KMS-11 (cell line): Measurements from ENCODE around the gene EPG5.

Source experiments
- H2AFZ ChIP-seq: fragments of 200-600 bp; sonication (generic); 2 replicates; pipeline ENCODE4 v1.6.1; 2016; ENCODE audit warnings: antibody characterized with exemption, mixed run types, low read depth
- H3K27ac ChIP-seq: fragments of 200-600 bp; sonication (generic); 2 replicates; pipeline ENCODE4 v1.6.1; 2016; ENCODE audit warnings: mild to moderate bottlenecking, mixed run types
- H3K27me3 ChIP-seq: fragments of 200-600 bp; sonication (generic); 2 replicates; pipeline ENCODE4 v1.6.1; 2017; ENCODE audit warnings: mild to moderate bottlenecking, low read depth, mixed run types, moderate library complexity; ENCODE audit not compliant: insufficient read depth
- H3K36me3 ChIP-seq: fragments of 200-600 bp; sonication (generic); 2 replicates; pipeline ENCODE4 v1.6.1; 2017; ENCODE audit warnings: mild to moderate bottlenecking, mixed run types; ENCODE audit not compliant: insufficient read depth
- H3K4me1 ChIP-seq: fragments of 200-600 bp; sonication (generic); 2 replicates; pipeline ENCODE4 v1.6.1; 2016; ENCODE audit warnings: mild to moderate bottlenecking, low read depth, mixed run types; ENCODE audit not compliant: poor library complexity, severe bottlenecking
- H3K4me2 ChIP-seq: fragments of 200-600 bp; sonication (generic); 2 replicates; pipeline ENCODE4 v1.7.0; 2016; ENCODE audit warnings: mild to moderate bottlenecking, mixed run types
- H3K4me3 ChIP-seq: fragments of 200-600 bp; sonication (generic); IDR thresholded peaks from 2 replicates; pipeline ENCODE4 v1.6.1; 2017; ENCODE audit warnings: low read depth, low read length, mixed read lengths; ENCODE audit not compliant: insufficient read depth
- H3K79me2 ChIP-seq: fragments of 200-600 bp; sonication (generic); 2 replicates; pipeline ENCODE4 v1.6.1; 2016; ENCODE audit warnings: low read depth, mixed run types; ENCODE audit not compliant: insufficient read depth
- H3K9ac ChIP-seq: fragments of 200-600 bp; sonication (generic); 2 replicates; pipeline ENCODE4 v1.6.1; 2016; ENCODE audit warnings: mild to moderate bottlenecking, mixed run types
- H4K20me1 ChIP-seq: fragments of 200-600 bp; sonication (generic); 2 replicates; pipeline ENCODE4 v1.6.1; 2016; ENCODE audit warnings: mild to moderate bottlenecking, mixed run types; ENCODE audit not compliant: insufficient read depth
- TF ChIP-seq, protein P1 (sequence below): fragments of 200-600 bp; sonication (generic); conservative IDR thresholded peaks from 2 replicates; pipeline ENCODE4 v1.6.1; 2017; ENCODE audit warnings: low read depth, mild to moderate bottlenecking, antibody characterized with exemption, low read length, moderate library complexity, mixed read lengths

The EPG5 gene

DNA sequence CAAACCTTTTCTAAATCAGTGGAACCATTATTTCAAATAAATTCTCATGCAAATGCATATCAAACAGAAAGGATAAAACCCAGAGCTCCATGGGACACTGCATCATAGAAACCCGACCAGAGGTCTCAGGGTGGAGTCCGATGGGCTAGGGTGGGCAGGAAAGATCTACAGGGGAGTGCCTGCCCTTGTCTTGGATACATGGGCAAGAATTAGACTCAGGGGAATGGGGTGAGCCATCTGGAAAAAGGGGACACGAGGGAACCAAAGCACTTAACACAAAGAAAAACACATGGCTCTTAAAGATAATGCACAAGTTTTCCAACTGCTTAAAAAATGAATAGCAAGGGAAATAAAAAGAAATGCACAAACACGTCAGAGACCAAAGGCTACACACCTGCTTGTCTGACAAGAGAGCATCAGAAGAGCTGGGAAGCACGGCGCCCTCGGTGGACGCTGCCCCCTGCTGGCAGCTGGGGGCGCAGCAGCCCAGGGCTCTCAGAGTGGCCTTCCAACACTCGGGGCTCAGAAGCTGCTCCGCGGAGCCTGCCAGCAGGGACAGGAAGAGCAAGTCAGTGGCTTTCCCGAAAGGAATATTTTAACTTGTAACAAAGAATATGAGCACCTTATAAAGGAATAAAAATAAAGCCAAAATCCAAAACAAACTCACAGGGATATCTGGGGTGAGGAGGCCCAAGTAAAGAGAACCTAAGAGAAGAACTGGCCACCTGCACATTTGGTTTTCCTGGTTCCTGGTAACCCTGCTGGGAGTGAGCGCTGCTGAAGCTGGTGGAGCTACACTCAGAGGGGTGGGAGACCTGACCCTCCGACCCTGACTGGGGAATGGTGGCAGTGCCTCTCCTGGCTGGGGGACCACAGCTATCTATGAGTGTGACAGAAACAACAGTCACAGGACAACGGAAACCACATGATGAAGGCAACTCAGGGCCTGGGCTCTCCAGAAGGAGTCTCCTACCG is 87.2 kb downstream of the EPG5 start:
- TF ChIP-seq, protein P1, sequence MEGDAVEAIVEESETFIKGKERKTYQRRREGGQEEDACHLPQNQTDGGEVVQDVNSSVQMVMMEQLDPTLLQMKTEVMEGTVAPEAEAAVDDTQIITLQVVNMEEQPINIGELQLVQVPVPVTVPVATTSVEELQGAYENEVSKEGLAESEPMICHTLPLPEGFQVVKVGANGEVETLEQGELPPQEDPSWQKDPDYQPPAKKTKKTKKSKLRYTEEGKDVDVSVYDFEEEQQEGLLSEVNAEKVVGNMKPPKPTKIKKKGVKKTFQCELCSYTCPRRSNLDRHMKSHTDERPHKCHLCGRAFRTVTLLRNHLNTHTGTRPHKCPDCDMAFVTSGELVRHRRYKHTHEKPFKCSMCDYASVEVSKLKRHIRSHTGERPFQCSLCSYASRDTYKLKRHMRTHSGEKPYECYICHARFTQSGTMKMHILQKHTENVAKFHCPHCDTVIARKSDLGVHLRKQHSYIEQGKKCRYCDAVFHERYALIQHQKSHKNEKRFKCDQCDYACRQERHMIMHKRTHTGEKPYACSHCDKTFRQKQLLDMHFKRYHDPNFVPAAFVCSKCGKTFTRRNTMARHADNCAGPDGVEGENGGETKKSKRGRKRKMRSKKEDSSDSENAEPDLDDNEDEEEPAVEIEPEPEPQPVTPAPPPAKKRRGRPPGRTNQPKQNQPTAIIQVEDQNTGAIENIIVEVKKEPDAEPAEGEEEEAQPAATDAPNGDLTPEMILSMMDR = peak; percentile 99
- H3K36me3 ChIP-seq = no peaks in the 10 kb centered on the region
- no peak overlapping the region for H3K4me3 ChIP-seq

DNA sequence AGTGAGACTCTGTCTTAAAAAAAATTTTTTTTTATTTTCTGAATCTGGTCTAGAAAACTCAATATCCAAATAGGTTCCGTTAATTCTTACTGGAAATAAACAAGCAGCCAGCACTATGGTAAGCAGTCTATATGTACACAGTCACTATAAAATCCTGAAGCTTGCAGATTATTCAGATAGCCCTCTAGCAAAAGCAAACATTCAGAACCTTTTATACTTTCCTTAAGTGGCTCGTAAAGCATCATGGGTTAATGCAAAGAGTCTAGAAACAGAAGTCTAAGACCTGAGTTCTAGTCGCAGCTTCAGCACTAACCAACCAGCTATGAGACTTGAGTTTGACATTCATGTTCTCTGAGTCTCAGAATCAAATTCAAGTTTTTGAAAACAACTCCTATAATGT is 89.7 kb downstream of the EPG5 start:
- H3K79me2 ChIP-seq = no peaks in the 10 kb centered on the region
- no peak overlapping the region for H3K4me2 ChIP-seq
- H3K4me1 ChIP-seq = peaks cover 37% of the 10 kb centered on the region
- no peak overlapping the region for H3K9ac ChIP-seq
- no peaks in the 10 kb centered on the region for H3K36me3 ChIP-seq
- TF ChIP-seq, protein P1 = no peak
- no peak overlapping the region for H3K4me3 ChIP-seq
- no peak overlapping the region for H3K27ac ChIP-seq
- H4K20me1 ChIP-seq = no peaks in the 10 kb centered on the region
- H3K27me3 ChIP-seq = no peaks in the 10 kb centered on the region
- H2AFZ ChIP-seq = no peak overlapping the region

More for the DNA sequence above, 87.2 kb downstream of the EPG5 start:
- Histone ChIP-seq H2AFZ (no peak overlapping the region), H4K20me1 (no peaks in the 10 kb centered on the region), H3K79me2 (no peaks in the 10 kb centered on the region), H3K27ac (no peak overlapping the region), H3K4me2 (no peak overlapping the region), H3K9ac (no peak overlapping the region), H3K4me1 (peaks cover 17% of the 10 kb centered on the region), H3K27me3 (no peaks in the 10 kb centered on the region)

DNA sequence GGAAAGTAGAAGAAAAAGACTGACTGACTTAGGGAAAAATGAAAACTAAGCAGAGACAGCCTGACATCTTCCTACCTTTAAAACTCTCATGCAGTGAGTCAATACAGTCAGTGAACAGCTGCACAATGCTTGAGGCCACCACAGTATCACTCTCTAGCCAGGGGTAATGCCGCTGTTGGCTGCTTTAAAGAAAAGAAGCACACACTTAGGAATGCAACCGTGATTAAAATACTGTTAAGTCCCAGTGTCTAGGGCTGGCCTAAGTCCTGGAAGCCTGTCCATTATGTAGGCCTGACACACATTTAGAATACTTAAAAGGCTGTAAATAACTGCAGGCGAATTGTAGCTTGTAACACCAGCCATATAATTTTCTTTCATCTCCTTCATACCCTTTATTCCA is 91.0 kb downstream of the EPG5 start:
- Histone ChIP-seq H2AFZ (no peak overlapping the region), H3K36me3 (no peaks in the 10 kb centered on the region), H3K79me2 (no peaks in the 10 kb centered on the region), H3K9ac (no peak overlapping the region), H3K4me2 (no peak overlapping the region), H3K4me1 (peaks cover 37% of the 10 kb centered on the region), H3K4me3 (no peak overlapping the region), H3K27me3 (no peaks in the 10 kb centered on the region), H4K20me1 (no peaks in the 10 kb centered on the region), H3K27ac (no peak overlapping the region)
- TF ChIP-seq, protein P1 = no peak

DNA sequence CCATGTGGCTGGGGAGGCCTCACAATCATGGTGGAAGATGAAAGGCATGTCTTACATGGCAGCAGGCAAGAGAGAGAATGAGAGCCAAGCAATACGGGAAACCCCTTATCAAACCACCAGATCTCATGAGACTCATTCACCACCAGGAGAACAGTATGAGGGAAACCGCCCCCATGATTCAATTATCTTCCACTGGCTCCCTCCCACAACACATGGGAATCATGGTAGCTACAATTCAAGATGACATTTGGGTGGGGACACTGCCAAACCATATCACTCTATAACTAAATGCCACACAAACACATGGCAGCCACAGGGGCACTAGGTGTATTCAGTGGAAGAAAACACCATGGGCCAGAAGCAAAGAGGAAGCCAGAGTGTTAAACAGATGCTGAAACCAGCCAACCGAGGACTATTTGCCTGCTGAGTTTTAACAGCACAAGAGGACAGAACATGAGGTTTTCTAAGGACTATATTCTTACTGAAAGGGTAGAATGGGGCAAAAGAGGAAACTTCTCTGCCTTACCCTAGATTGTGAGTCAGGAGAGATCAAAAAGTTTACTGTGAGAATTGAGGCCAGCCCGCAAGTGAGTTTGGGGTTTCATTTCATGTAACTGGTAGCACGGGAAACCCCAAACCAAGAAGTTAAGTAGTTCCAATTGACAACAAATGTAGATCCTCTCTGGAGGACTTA is 92.5 kb downstream of the EPG5 start:
- no peak overlapping the region for H2AFZ ChIP-seq
- H3K27me3 ChIP-seq = no peaks in the 10 kb centered on the region
- H3K4me3 ChIP-seq = no peak overlapping the region
- peak overlapping the region; percentile 50; the same call in 1 of the 2 replicates for H3K4me2 ChIP-seq
- H3K27ac ChIP-seq = peak overlapping the region; percentile 64
- H3K36me3 ChIP-seq = no peaks in the 10 kb centered on the region
- TF ChIP-seq, protein P1 = no peak
- H3K9ac ChIP-seq = no peak overlapping the region; the same call in 1 of the 2 replicates
- no peaks in the 10 kb centered on the region for H3K79me2 ChIP-seq
- H3K4me1 ChIP-seq = peaks cover 37% of the 10 kb centered on the region
- no peaks in the 10 kb centered on the region for H4K20me1 ChIP-seq
